Ecto neural progenitor cell (in vitro differentiated cells): ENCODE results near the gene HINT3.
A peak's percentile ranks its signal among the peaks of the same experiment; 100 is the strongest.
"Not testable (repeated sequence)": the region's sequence is repeated elsewhere in the genome, so short reads cannot be mapped to it uniquely, and the experiment has no call there.

Experiments used
- DNase-seq: peaks from one replicate; pipeline ENCODE4 v3.0.0-alpha.2; 2018; ENCODE audit warnings: low spot score

Gene HINT3

GRCh38 chr6:125956506-125957390 is at the start of gene HINT3:
TSS of gene HINT3 (plus strand) at chr6:125956770. CDS start at chr6:125956978, 208 bp downstream.
- DNase-seq: peak; percentile 99

- DNase-seq: no peak
Measured at GRCh38 chr6:125910527-125910926, 46.0 kb upstream of the HINT3 start.

GRCh38 chr6:125911051-125911451 is 45.5 kb upstream of the HINT3 start:
- DNase-seq: not testable (repeated sequence)

- DNase-seq: not testable (repeated sequence)
Measured at GRCh38 chr6:125912430-125912829, 44.1 kb upstream of the HINT3 start.

- no peak for DNase-seq
Measured at GRCh38 chr6:125913145-125913544, 43.4 kb upstream of the HINT3 start.

- DNase-seq: no peak
Measured at GRCh38 chr6:125913864-125914351, 42.7 kb upstream of the HINT3 start.

GRCh38 chr6:125918230-125918629 is 38.3 kb upstream of the HINT3 start:
- DNase-seq: no peak

GRCh38 chr6:125918681-125919566 is 37.6 kb upstream of the HINT3 start:
- DNase-seq: no peak

- DNase-seq: no peak
Measured at GRCh38 chr6:125919618-125920017, 37.0 kb upstream of the HINT3 start.

- DNase-seq: no peak
Measured at GRCh38 chr6:125922322-125922860, 34.2 kb upstream of the HINT3 start.

GRCh38 chr6:125923366-125923877 is 33.1 kb upstream of the HINT3 start:
- DNase-seq: no peak

GRCh38 chr6:125924169-125924568 is 32.4 kb upstream of the HINT3 start:
- DNase-seq: no peak

GRCh38 chr6:125924697-125925358 is 31.7 kb upstream of the HINT3 start:
- DNase-seq: no peak

GRCh38 chr6:125926711-125927110 is 29.9 kb upstream of the HINT3 start:
- no peak for DNase-seq

- DNase-seq: no peak
Measured at GRCh38 chr6:125927761-125928160, 28.8 kb upstream of the HINT3 start.

GRCh38 chr6:125930765-125931418 is 25.7 kb upstream of the HINT3 start:
- no peak for DNase-seq

- DNase-seq: no peak
Measured at GRCh38 chr6:125931733-125932450, 24.7 kb upstream of the HINT3 start.

- no peak for DNase-seq
Measured at GRCh38 chr6:125932451-125932795, 24.1 kb upstream of the HINT3 start.

GRCh38 chr6:125935520-125935919 is 21.1 kb upstream of the HINT3 start:
- not testable (repeated sequence) for DNase-seq

- DNase-seq: no peak
Measured at GRCh38 chr6:125939026-125939425, 17.5 kb upstream of the HINT3 start.
